B cell (primary cell): ENCODE measurements around the gene ENO2. TPM values are rescaled to one million over a fixed set of nuclear protein-coding genes. Genes with fewer than 3 reads are reported as not detected.

Experiments
- ATAC-seq: fragments of 200-7000 bp; cut with Tn5 transposase; one replicate; pipeline ENCODE4 v1.10.0; 2021; ENCODE audit warnings: low read depth, mild to moderate bottlenecking, moderate number of reproducible peaks, moderate library complexity
- CTCF ChIA-PET: fragments of 350-600 bp; sonication (Branson Sonifier 250); formaldehyde crosslinking; loops from one replicate; lab custom pipeline; 2021; ENCODE audit warnings: antibody characterized with exemption, inconsistent platforms; lab: Charles Lee
- POLR2A ChIA-PET: fragments of 350-600 bp; sonication (Branson Sonifier 250); formaldehyde crosslinking; loops from one replicate; lab custom pipeline; 2021; ENCODE audit warnings: antibody characterized with exemption; lab: Charles Lee
- DNase-seq: peaks from one replicate; pipeline ENCODE4 v3.0.0; 2013
- H2AFZ ChIP-seq: 2 replicates; pipeline ENCODE4 v1.6.1; 2012; ENCODE audit warnings: mild to moderate bottlenecking, low read depth, low read length; ENCODE audit not compliant: insufficient read depth, poor library complexity, severe bottlenecking
- H3K27ac ChIP-seq, 2 donors: 1 replicate in 1 of 2; 2 replicates in 1 of 2; pipeline ENCODE4 v1.5.1; 2012 to 2013; ENCODE audit warnings: low read length in 2 of 2, mild to moderate bottlenecking in 2 of 2, moderate library complexity in 1 of 2
- H3K27me3 ChIP-seq, 4 experiments: fragments of 200-600 bp in 1 of 4; sonication (generic) in 1 of 4; replicated peaks in 1 of 4; 1 replicate in 2 of 4; 2 replicates in 2 of 4; pipeline versions ENCODE4 v1.6.1 to v1.7.0; 2013 to 2016; ENCODE audit warnings: low read length in 3 of 4, mild to moderate bottlenecking in 2 of 4, mixed read lengths in 1 of 4, moderate library complexity in 1 of 4; ENCODE audit not compliant: insufficient read depth in 4 of 4, control insufficient read depth in 3 of 4; ENCODE audit errors: control extremely low read depth in 1 of 4
- H3K36me3 ChIP-seq, 2 experiments: replicated peaks in 1 of 2; 1 replicate in 1 of 2; 2 replicates in 1 of 2; pipeline versions ENCODE4 v1.6.1 to v1.7.1; 2013; ENCODE audit warnings: low read length in 1 of 2; ENCODE audit not compliant: insufficient read depth in 2 of 2, control insufficient read depth in 1 of 2; ENCODE audit errors: control extremely low read depth in 1 of 2, extremely low read depth in 1 of 2
- H3K4me1 ChIP-seq, 2 donors: fragments of 200-600 bp in 1 of 2; sonication (generic) in 1 of 2; 1 replicate in 1 of 2; 2 replicates in 1 of 2; pipeline versions ENCODE4 v1.5.1 to v1.6.1; 2013 to 2017; ENCODE audit warnings: low read length in 2 of 2; ENCODE audit not compliant: control insufficient read depth in 2 of 2, insufficient read depth in 2 of 2
- H3K4me2 ChIP-seq: replicated peaks from 2 replicates; pipeline ENCODE3; 2012; ENCODE audit warnings: mild to moderate bottlenecking, low read depth, low read length; ENCODE audit not compliant: poor library complexity, severe bottlenecking
- H3K4me3 ChIP-seq, 5 experiments: fragments of 200-600 bp in 1 of 5; sonication (generic) in 1 of 5; 1 replicate in 3 of 5; 2 replicates in 2 of 5; pipeline versions ENCODE4 v1.5.1 to v1.7.0; 2011 to 2016; ENCODE audit warnings: low read length in 4 of 5, mild to moderate bottlenecking in 4 of 5, low read depth in 2 of 5, control low read depth in 1 of 5, moderate library complexity in 1 of 5; ENCODE audit not compliant: insufficient read depth in 1 of 5; ENCODE audit errors: control extremely low read depth in 1 of 5, extremely low read depth in 1 of 5
- H3K79me2 ChIP-seq: fragments of 200-600 bp; sonication (generic); one replicate; pipeline ENCODE4 v1.6.0; 2016; ENCODE audit warnings: low read length; ENCODE audit not compliant: control insufficient read depth, insufficient read depth
- H3K9ac ChIP-seq: fragments of 200-600 bp; sonication (generic); 2 replicates; pipeline ENCODE4 v1.6.1; 2017; ENCODE audit warnings: mild to moderate bottlenecking, low read length, moderate library complexity
- H3K9me3 ChIP-seq, 3 donors: one replicate each; pipeline versions ENCODE4 v1.6.1 to v1.7.1; 2013; ENCODE audit warnings: low read length in 2 of 3; ENCODE audit not compliant: control insufficient read depth in 2 of 3, insufficient read depth in 1 of 3; ENCODE audit errors: control extremely low read depth in 1 of 3
- H4K20me1 ChIP-seq: 2 replicates; pipeline ENCODE4 v1.6.0; 2012; ENCODE audit warnings: mild to moderate bottlenecking, low read length; ENCODE audit not compliant: insufficient read depth, control insufficient read depth, poor library complexity, severe bottlenecking
- H3K27ac Mint-ChIP-seq: one replicate; pipeline ENCODE4 v1.8.0; 2021; ENCODE audit warnings: mixed read lengths
- H3K27me3 Mint-ChIP-seq: one replicate; pipeline ENCODE4 v1.8.0; 2021; ENCODE audit warnings: mixed read lengths
- H3K4me1 Mint-ChIP-seq: one replicate; pipeline ENCODE4 v1.8.0; 2021; ENCODE audit warnings: mixed read lengths
- H3K4me3 Mint-ChIP-seq: one replicate; pipeline ENCODE4 v1.8.0; 2021; ENCODE audit warnings: mixed read lengths
- H3K9me3 Mint-ChIP-seq: one replicate; pipeline ENCODE4 v1.8.0; 2022; ENCODE audit warnings: mixed read lengths; ENCODE audit not compliant: insufficient read depth
- CTCF ChIP-seq: fragments of 200-600 bp; IDR thresholded peaks from one replicate; pipeline ENCODE4 v1.8.0; 2022; ENCODE audit warnings: antibody characterized with exemption, mild to moderate bottlenecking
- EZH2 ChIP-seq: IDR thresholded peaks from 2 replicates; pipeline ENCODE4 v1.6.1; 2012; ENCODE audit warnings: borderline replicate concordance, low read depth, mild to moderate bottlenecking, moderate library complexity, low read length; ENCODE audit not compliant: insufficient read depth, poor library complexity, severe bottlenecking
- WGBS: methylation state at CpG from one replicate; pipeline ENCODE4 v1.1.5; 2013; ENCODE audit warnings: missing lambda C conversion rate; ENCODE audit not compliant: insufficient coverage; 5-methylcytosine and 5-hydroxymethylcytosine counted together
- intact Hi-C: fragments of 100-400 bp; cut with micrococcal nuclease; formaldehyde crosslinking; loops from one replicate; pipeline ENCODE4 v1.10.0; 2022
- polyA plus RNA-seq: library from polyadenylated mRNA; depleted of rRNA; stranded (reverse); fragments of >200 nt; gene quantifications from 2 replicates; pipeline ENCODE4 v1.2.3, GENCODE V29; 2012
- total RNA-seq, 2 donors: library from RNA; stranded (reverse); fragments of 120-200 nt in 1 of 2; gene quantifications; 1 replicate in 1 of 2; 2 replicates in 1 of 2; pipeline versions ENCODE4 v1.2.3 to v1.2.4, GENCODE V29; 2013 to 2022

The ENO2 gene
- total and polyA plus RNA-seq, 2 donors (not counting 1 experiment from before 2014, with no cell fraction given), result 42.5 to 55.3 TPM

- POLR2A ChIA-PET, result interaction anchor here (1.5 to 18.2 kb wide), 2 partner anchors 10 kb away, joined by 3 to 662 read pairs; partner anchors contain the start of genes C12orf57, PTPN6 and RNU7-1
- no peak for TF ChIP-seq EZH2
- H3K4me1 ChIP-seq, result peaks cover 71 to 76% of the 10 kb centered on the region in 2 donors
- no peaks in the 10 kb centered on the region for H3K27me3 ChIP-seq
- H3K27ac ChIP-seq, result peak overlapping the region; percentile 84 to 99
- peak overlapping the region; percentile 92 for H3K4me2 ChIP-seq
- H3K4me3 ChIP-seq, result peak overlapping the region; percentile 88 to 98 (median 92)
- Mint-ChIP-seq H3K4me3 (peak overlapping the region; percentile 98), H3K9me3 (no peaks in the 10 kb centered on the region), H3K4me1 (peaks cover 89% of the 10 kb centered on the region), H3K27ac (peak overlapping the region; percentile 98), H3K27me3 (no peaks in the 10 kb centered on the region)
- H3K9me3 ChIP-seq, result no peaks in the 10 kb centered on the region
- H2AFZ ChIP-seq, result no peak overlapping the region
- ATAC-seq (no peak), DNase-seq (no peak)
- 76% methylated on average over 16 of the region's 21 CpGs for WGBS
- H3K9ac ChIP-seq, result peak overlapping the region; percentile 95
- CTCF ChIA-PET, result interaction anchor here (3.5 to 13.5 kb wide), 2 partner anchors 9 to 10 kb away, joined by 17 to 944 read pairs; partner anchors contain the start of genes C12orf57, PTPN6 and RNU7-1
- H3K36me3 ChIP-seq, result peaks cover 0 to 77% of the 10 kb centered on the region in 2 experiments
- intact Hi-C loops, result loop anchor here (1.0 kb wide), 1 partner anchor 8 kb away; no protein-coding TSS in a partner anchor
- H3K79me2 ChIP-seq, result peaks cover 95% of the 10 kb centered on the region
- H4K20me1 ChIP-seq, result peaks cover 62% of the 10 kb centered on the region
Observed at GRCh38 chr12:6954316-6955107, 40.1 kb downstream of the ENO2 start.

- intact Hi-C loops, result no loop called here
- ChIA-PET POLR2A (interaction anchor here (1.5 to 18.2 kb wide), 2 partner anchors 9 to 11 kb away, joined by 3 to 662 read pairs; partner anchors contain the start of genes C12orf57, PTPN6 and RNU7-1), CTCF (interaction anchor here (1.4 to 13.5 kb wide), 4 partner anchors 9 to 84 kb away, joined by 3 to 944 read pairs (median 64); partner anchors contain the start of genes C12orf57, PTPN6, RNU7-1 and SPSB2)
- TF ChIP-seq EZH2, result no peak
- TF ChIP-seq CTCF, result no peak
- WGBS, result 64% methylated on average over 15 of the region's 22 CpGs
- peak overlapping the region; percentile 95 for H3K9ac ChIP-seq
- no peaks in the 10 kb centered on the region for H3K9me3 Mint-ChIP-seq
- H3K4me1 ChIP-seq, result peaks cover 71 to 76% of the 10 kb centered on the region in 2 donors
- peaks cover 0 to 85% of the 10 kb centered on the region in 2 experiments for H3K36me3 ChIP-seq
- H3K27me3 ChIP-seq, result no peaks in the 10 kb centered on the region
- H4K20me1 ChIP-seq, result peaks cover 64% of the 10 kb centered on the region
- peak overlapping the region; percentile 98 for H3K27ac Mint-ChIP-seq
- no peak overlapping the region for H2AFZ ChIP-seq
- H3K27ac ChIP-seq, result peak overlapping the region; percentile 95 to 99
- H3K4me3 ChIP-seq, result peak overlapping the region in 4 of 5 experiments; percentile 88 to 98 (median 95)
- H3K79me2 ChIP-seq, result peaks cover 96% of the 10 kb centered on the region
- no peaks in the 10 kb centered on the region for H3K9me3 ChIP-seq
- DNase-seq, result no peak
- no peak for ATAC-seq
- peaks cover 89% of the 10 kb centered on the region for H3K4me1 Mint-ChIP-seq
- no peaks in the 10 kb centered on the region for H3K27me3 Mint-ChIP-seq
- H3K4me2 ChIP-seq, result peak overlapping the region; percentile 92
- peak overlapping the region; percentile 98 for H3K4me3 Mint-ChIP-seq
Observed at GRCh38 chr12:6955108-6956020, 41.0 kb downstream of the ENO2 start.
